HG02588 (cell line): ENCODE results near the gene BAZ1B.
A peak's percentile ranks its signal among the peaks of the same experiment; 100 is the strongest.
"Not testable (repeated sequence)": the region's sequence is repeated elsewhere in the genome, so short reads cannot be mapped to it uniquely, and the experiment has no call there.

ENCODE experiments used
- ATAC-seq: cut with Tn5 transposase; IDR thresholded peaks from one replicate; pipeline ENCODE4 v1.9.1; 2021; ENCODE audit warnings: mild to moderate bottlenecking, moderate library complexity; ENCODE audit not compliant: unreplicated experiment

The BAZ1B gene

DNA sequence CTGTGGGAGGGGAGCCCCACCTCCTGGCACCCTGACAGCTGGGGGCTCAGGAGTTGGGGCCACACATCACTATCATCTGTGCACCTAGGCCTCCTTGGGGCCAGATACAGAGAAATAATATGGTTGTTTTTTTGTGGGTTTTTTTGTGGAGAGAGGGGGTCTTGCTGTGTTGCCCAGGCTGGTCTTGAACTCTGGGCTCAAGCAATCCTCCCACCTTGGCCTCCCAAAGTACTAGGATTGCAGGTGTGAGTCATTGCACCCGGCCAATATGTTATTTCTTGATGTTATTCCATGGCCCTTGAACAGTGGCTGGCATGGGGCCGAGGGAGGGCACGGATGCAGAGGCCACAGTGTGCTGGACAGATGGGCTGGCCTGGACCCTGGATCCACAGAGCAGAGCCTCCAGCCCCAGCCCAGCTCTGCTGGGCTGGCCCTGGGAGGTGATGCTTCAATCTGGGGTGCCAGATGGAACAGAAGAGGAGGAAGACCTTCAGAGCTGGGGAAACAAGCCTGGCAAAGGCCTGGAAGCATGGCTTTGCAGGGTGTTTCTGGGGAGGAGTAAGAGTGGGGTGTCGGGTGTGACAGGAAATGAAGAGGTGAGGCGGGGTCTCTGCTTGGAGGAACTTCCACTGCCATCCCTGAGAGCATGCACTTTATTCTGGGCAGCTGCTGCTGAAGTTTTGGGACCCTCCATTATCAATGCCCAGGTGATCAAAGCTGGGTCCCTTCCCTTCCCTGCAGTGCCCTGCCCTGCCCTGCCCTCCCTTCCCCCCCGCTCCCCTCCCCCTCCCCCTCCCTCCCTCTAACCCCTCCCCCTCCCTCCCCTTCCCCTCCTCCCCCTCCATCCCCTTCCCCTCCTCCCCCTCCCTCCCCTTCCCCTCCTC lies 92.2 kb downstream of the BAZ1B start:
- ATAC-seq = no peak

DNA sequence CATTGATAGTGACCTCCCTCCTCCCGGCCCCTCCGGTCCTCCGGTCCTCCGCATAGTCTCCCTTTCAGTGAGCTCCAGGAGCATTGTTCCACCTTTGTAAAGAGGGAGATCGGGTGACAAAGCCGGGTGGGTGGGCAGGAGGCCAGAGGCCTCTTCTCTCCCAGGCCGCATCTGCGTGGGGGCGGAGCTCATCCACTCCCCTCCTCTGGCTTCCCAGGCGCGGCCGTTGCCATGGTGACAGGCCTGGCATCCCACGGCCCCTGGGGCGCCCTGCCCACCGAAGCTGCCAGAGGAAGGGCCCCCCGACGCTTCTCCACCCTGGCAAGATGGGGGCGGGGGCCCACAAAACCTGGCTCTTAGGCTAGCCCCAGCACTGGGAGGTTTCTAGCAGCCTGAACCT lies 92.9 kb downstream of the BAZ1B start:
- ATAC-seq = no peak

DNA sequence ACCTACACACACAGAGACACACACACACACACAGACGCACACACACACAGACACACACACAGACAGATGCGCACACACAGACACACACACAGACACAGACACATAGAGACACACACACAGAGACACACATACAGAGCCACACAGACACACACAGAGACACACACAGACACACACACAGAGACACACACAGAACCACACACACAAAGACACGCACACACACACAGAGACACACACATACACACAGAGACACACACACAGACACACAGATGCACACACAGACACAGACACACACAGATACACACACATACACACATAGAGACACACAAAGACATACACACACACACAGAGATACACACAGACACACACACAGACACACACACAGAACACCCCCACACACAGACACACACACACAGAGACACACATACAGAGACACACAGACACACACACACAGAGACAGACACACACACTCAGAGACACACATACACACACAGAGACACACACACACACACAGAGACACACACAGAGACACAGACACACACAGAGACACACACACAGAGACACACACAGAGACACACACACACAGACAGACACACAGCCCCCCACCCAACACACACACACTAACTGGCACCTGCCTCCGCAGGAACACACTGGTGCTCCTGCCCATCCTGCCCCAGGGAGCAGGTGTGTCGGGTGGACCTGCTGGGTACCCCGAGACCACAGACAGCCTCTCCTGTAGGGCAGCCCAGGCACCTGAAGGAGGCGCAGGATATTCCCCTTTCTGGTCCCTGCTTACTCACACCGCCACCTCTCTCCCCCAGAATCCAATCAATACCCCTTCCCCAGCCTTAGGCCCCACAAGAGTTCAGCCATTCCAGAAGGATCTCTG lies 93.9 kb downstream of the BAZ1B start:
- ATAC-seq = no peak

- ATAC-seq = no peak
Observed at GRCh38 chr7:73426016-73426415, 96.1 kb downstream of the BAZ1B start.

DNA sequence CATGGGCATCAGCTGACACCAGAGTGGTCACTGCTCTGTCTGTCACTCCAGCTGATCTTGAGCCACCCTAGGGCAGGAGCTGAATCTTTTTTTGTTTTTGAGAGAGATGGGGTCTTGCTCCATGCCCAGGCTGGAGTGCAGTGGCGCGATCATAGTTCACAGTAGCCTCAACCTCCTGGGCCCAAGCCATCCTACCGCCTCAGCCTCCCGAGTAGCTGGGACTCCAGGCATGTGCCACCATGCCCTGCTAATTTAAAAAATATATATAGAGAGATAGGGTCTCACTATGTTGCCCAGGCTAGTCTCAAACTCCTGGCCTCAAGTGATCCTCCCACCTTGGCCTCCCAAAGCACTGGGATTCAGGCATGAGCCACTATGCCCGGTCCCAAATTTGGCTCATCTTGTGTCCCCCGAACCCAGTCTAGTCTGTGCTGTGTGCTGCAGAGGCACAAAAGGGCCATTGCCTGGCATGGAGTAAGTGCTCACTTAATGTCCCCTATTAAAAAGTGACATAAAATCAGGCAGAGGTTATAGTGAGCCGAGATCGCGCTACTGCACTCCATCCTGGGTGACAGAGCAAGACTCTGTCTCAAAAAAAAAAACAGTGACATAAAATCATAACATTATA lies 96.6 kb downstream of the BAZ1B start:
- ATAC-seq = no peak

- ATAC-seq = no peak
Observed at GRCh38 chr7:73424489-73424885, 97.6 kb downstream of the BAZ1B start.

- peak; percentile 49 for ATAC-seq
Observed at GRCh38 chr7:73423519-73424488, 98.3 kb downstream of the BAZ1B start.

DNA sequence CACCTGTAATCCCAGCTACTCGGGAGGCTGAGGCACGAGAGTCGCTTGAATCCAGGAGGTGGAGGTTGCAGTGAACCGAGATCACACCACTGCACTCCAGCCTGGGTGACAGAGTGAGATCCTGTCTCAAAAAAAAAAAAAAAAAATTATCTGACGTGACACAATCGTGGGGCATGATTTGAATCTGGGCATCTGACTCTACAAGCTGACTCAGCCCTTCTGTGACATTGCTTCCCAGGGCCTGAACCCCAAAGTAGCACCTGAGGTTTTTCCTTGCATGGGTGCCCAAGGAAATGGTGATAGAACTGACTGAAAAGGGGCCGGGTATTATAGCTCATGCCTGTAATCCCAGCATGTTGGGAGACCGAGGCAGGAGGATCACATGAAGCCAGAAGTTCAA lies 101.5 kb downstream of the BAZ1B start:
- ATAC-seq = not testable (repeated sequence)

- ATAC-seq = not testable (repeated sequence)
Observed at GRCh38 chr7:73420016-73420415, 102.1 kb downstream of the BAZ1B start.

DNA sequence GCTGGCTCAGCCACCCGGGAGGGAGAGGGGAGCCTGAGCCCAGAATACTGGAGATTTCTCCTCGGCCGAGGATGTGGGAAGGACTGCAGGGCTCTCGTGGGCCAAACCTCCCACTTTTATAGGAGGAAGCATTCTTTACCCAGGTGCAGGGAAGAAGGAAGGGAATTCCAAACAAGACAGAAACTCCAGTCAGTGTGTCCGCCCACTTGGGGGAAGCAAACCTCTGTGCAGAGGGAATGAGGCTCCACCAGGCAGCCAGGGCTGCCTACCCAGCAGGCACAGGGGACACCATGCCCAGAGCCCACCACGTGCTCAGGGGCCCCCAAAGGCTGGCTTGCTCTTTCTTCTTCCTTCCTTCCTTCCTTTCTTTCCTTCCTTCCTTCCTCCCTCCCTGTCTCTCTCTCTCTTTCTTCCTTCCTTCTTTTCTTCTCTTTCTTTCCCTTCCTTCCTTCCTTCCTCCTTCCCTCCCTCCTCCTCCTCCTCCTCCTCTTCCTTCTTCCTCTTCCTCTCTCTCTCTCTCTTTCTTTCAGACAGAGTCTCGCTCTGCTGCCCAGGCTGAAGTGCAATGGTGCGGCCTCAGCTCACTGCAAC lies 103.9 kb downstream of the BAZ1B start:
- no peak for ATAC-seq

DNA sequence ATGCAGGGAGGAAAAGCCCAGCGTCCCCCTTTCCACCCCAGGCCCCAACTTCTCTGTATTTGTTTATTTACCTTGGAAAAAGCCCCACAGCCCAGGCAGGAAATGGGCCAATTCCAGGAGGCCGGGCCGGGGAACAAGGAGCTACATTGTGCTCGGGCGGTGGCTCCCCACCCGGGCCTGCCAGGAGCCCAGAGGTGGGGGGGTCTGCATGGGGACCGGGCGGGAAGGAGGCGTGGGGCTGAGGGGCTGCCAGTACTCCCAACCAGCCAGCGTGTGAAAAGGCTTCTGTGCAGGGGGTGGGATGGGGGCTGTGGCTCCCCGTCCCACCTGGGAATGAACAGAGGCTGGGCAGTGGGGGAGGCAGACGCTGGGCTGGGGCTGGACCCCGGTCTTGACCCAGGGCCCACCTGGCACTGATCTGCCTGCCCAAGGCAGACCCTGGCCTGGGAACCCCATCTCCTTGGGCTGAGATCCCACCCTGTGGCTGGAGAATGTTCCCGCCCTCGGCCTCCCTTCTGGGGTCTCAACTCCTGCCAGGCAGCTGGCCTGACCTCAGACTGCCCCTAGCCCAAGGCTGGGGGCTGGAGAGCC lies 111.5 kb downstream of the BAZ1B start:
- ATAC-seq = not testable (repeated sequence)

- ATAC-seq = not testable (repeated sequence)
Observed at GRCh38 chr7:73404860-73405259, 117.2 kb downstream of the BAZ1B start.

- ATAC-seq = not testable (repeated sequence)
Observed at GRCh38 chr7:73399185-73400050, 122.7 kb downstream of the BAZ1B start.

DNA sequence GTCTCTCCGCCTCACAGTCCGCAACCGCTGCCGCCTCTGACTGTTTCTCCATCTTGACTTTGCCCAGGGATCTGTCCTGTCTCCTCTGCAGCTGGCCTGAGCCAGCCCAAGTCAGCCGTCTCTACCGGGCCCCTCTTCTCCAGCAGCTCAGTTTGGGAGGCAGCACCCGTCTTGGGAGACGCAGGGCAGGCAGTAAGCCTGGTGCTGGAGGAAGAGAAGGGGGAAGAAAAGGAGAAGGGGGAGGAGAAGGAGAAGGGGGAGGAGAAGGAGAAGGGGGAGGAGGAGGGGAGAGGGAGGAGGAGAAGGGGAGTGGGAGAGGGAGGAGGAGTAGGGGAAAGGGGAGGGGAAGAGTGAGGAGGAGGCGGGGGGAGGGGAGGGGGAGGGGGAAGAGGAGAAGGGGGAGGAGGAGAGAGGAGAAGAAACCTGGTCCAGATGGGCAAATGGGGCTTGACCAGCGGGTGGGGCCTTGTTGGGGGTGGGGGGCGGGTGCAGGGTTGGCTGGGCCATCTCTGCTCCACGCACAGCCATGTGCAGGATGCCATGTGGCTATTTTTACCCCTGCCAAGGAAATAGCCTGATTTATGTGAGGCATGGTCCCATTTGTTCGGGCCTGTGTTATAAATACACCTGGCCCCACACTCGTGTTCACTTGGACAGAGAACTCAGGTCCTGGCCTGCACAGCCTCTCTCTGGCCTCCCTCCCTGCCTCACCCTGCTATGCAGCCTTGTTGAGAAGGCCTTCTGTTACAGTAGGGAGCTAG lies 124.4 kb downstream of the BAZ1B start:
- ATAC-seq = no peak

GRCh38 chr7:73395538-73396503 lies 126.3 kb downstream of the BAZ1B start:
- ATAC-seq = no peak

DNA sequence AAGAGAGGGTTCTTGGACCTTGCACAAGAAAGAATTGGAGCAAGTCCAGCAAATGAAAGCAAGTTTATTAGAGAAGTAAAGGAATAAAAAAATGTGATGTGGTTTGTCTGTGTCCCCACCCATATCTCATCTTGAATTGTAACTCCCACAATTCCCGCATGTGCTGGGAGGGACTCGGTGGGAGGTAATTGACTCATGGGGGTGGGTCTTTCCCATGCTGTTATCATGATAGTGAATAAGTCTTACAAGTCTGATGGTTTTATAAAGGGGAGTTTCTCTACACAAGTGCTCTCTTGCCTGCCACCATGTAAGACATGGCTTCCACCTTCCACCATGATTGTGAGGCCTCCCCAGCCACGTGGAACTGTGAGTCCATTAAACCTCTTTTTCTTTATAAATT lies 127.7 kb downstream of the BAZ1B start:
- ATAC-seq = no peak

GRCh38 chr7:73391396-73391795 lies 130.7 kb downstream of the BAZ1B start:
- ATAC-seq = no peak
